OCI-LY3 (cell line): ENCODE measurements around the gene RUSF1.

Experiments used
- H2AFZ ChIP-seq: fragments of 200-600, 300-600 bp; shearing (Covaris generic); 2 replicates; pipeline ENCODE4 v1.6.0; 2014; ENCODE audit warnings: antibody characterized with exemption, low read depth, low read length
- H3K27ac ChIP-seq: fragments of 200-600, 300-600 bp; sonication (generic); 2 replicates; pipeline ENCODE4 v1.5.1; 2014; ENCODE audit warnings: mild to moderate bottlenecking, low read length, moderate library complexity, mixed read lengths
- H3K27me3 ChIP-seq: fragments of 200-600, 300-600 bp; sonication (generic); 2 replicates; pipeline ENCODE4 v1.6.1; 2014; ENCODE audit warnings: low read depth, low read length, mixed read lengths
- H3K36me3 ChIP-seq: fragments of 200-600, 300-600 bp; sonication (generic); replicated peaks from 2 replicates; pipeline ENCODE3; 2014; ENCODE audit warnings: low read depth, low read length, mixed read lengths
- H3K4me1 ChIP-seq: fragments of 300-600, 200-600 bp; sonication (generic); 2 replicates; pipeline ENCODE4 v1.6.1; 2014; ENCODE audit warnings: low read length, mixed read lengths
- H3K4me2 ChIP-seq: fragments of 200-600, 300-600 bp; sonication (generic); 2 replicates; pipeline ENCODE4 v1.6.1; 2014; ENCODE audit warnings: low read length, mixed read lengths
- H3K4me3 ChIP-seq: fragments of 300-600, 200-600 bp; sonication (generic); 2 replicates; pipeline ENCODE4 v1.5.1; 2014; ENCODE audit warnings: antibody characterized with exemption, mild to moderate bottlenecking, low read length, moderate library complexity
- H3K79me2 ChIP-seq: fragments of 300-600, 200-600 bp; shearing (Covaris generic); 2 replicates; pipeline ENCODE4 v1.6.1; 2014; ENCODE audit warnings: mild to moderate bottlenecking, low read length, mixed read lengths
- H3K9ac ChIP-seq: fragments of 300-600, 200-600 bp; shearing (Covaris generic); 2 replicates; pipeline ENCODE4 v1.6.0; 2014; ENCODE audit warnings: mild to moderate bottlenecking, low read length, moderate library complexity
- H3K9me3 ChIP-seq: fragments of 200-600, 300-600 bp; shearing (Covaris generic); 2 replicates; pipeline ENCODE4 v1.6.1; 2014; ENCODE audit warnings: low read length, mixed read lengths; ENCODE audit not compliant: insufficient read depth
- H4K20me1 ChIP-seq: fragments of 200-600, 300-600 bp; sonication (generic); 2 replicates; pipeline ENCODE4 v1.6.1; 2016; ENCODE audit warnings: low read length, mixed read lengths; ENCODE audit not compliant: insufficient read depth
- CTCF ChIP-seq: fragments of 200-600, 300-600 bp; sonication (generic); IDR thresholded peaks from 2 replicates; pipeline ENCODE4 v1.5.1; 2014; ENCODE audit warnings: antibody characterized with exemption, low read length, low read depth
- EZH2phosphoT487 ChIP-seq: fragments of 200-600 bp; shearing (Covaris generic); IDR thresholded peaks from 2 replicates; pipeline ENCODE4 v1.6.1; 2018; ENCODE audit warnings: antibody characterized with exemption, mixed run types, low read depth

Gene RUSF1

GRCh38 chr16:31480851-31481536, 27.2 kb downstream of the RUSF1 start:
- H3K9ac ChIP-seq = no peak overlapping the region
- H3K79me2 ChIP-seq = no peaks in the 10 kb centered on the region
- H3K9me3 ChIP-seq = no peaks in the 10 kb centered on the region
- no peaks in the 10 kb centered on the region for H4K20me1 ChIP-seq
- H3K27ac ChIP-seq = no peak overlapping the region
- H2AFZ ChIP-seq = no peak overlapping the region
- TF ChIP-seq EZH2phosphoT487 = no peak
- no peak for TF ChIP-seq CTCF
- H3K36me3 ChIP-seq = no peaks in the 10 kb centered on the region
- H3K4me1 ChIP-seq = no peaks in the 10 kb centered on the region
- H3K4me2 ChIP-seq = no peak overlapping the region
- no peak overlapping the region for H3K4me3 ChIP-seq
- peaks cover 10% of the 10 kb centered on the region for H3K27me3 ChIP-seq

DNA sequence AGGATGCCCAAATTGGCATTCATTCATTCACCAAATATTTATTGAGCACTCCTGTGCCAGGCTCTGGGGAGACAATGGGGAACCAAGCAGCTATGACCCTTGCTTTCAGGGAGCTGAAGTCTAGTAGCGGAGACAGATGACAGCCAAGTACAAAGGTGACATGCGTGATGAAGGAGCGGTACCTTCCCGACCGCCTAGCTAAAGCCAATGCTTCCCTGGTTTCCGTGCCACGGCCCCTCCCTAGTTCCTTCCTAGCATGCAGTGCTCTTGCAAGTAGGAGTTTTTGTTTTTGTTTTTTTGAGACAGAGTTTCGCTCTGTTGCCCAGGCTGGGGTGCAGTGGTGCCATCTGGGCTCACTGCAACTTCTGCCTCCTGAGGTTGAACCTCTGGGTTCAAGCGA, 28.4 kb downstream of the RUSF1 start:
- no peak overlapping the region for H3K4me2 ChIP-seq
- no peak overlapping the region for H3K9ac ChIP-seq
- no peaks in the 10 kb centered on the region for H3K79me2 ChIP-seq

DNA sequence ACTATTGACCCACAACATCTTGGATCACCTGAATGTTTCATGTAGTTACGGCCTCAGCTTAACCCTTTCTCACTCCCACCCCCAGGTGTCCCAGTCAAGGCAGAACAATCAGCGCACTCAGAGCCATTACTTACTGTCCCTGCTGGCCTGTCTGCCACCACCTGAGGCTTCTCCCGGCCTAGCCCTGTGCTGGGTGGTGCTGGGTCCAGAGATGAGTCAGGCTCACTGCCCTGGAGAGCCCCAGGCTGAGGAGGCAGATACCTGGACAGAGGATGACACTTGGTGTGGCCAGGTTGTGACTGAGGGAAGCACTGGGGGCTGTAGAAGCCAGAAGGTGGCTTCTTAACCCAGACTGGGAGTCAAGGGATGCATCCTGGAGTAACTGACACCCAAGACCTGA, 29.2 kb downstream of the RUSF1 start:
- Histone ChIP-seq H3K9ac (no peak overlapping the region), H3K27me3 (peaks cover 10% of the 10 kb centered on the region), H3K9me3 (no peaks in the 10 kb centered on the region), H3K79me2 (no peaks in the 10 kb centered on the region), H3K4me1 (0 out of 2 replicates have a peak, but pooled peaks cover 3% of the 10 kb centered on the region), H3K4me2 (no peak overlapping the region), H4K20me1 (no peaks in the 10 kb centered on the region), H3K36me3 (no peaks in the 10 kb centered on the region), H3K27ac (no peak overlapping the region), H2AFZ (no peak overlapping the region), H3K4me3 (no peak overlapping the region)
- no peak for TF ChIP-seq EZH2phosphoT487
- no peak for TF ChIP-seq CTCF

More for the DNA sequence above, 28.4 kb downstream of the RUSF1 start:
- H3K4me1 ChIP-seq = 0 out of 2 replicates have a peak, but pooled peaks cover 3% of the 10 kb centered on the region
- H2AFZ ChIP-seq = no peak overlapping the region
- H3K9me3 ChIP-seq = no peaks in the 10 kb centered on the region
- TF ChIP-seq CTCF = no peak
- TF ChIP-seq EZH2phosphoT487 = no peak
- H3K36me3 ChIP-seq = no peaks in the 10 kb centered on the region
- no peaks in the 10 kb centered on the region for H4K20me1 ChIP-seq
- peaks cover 10% of the 10 kb centered on the region for H3K27me3 ChIP-seq
- H3K4me3 ChIP-seq = no peak overlapping the region
- no peak overlapping the region for H3K27ac ChIP-seq

GRCh38 chr16:31477220-31478216, 30.7 kb downstream of the RUSF1 start:
- peaks cover 7% of the 10 kb centered on the region for H3K27me3 ChIP-seq
- H4K20me1 ChIP-seq = no peaks in the 10 kb centered on the region
- no peaks in the 10 kb centered on the region for H3K79me2 ChIP-seq
- no peak overlapping the region for H3K4me2 ChIP-seq
- no peak for TF ChIP-seq CTCF
- no peak for TF ChIP-seq EZH2phosphoT487
- no peak overlapping the region for H3K9ac ChIP-seq
- no peaks in the 10 kb centered on the region for H3K9me3 ChIP-seq
- H3K4me3 ChIP-seq = no peak overlapping the region
- H3K36me3 ChIP-seq = no peaks in the 10 kb centered on the region
- 0 out of 2 replicates have a peak, but pooled peaks cover 3% of the 10 kb centered on the region for H3K4me1 ChIP-seq
- H2AFZ ChIP-seq = no peak overlapping the region
- no peak overlapping the region for H3K27ac ChIP-seq
